Activated naive CD8-positive, alpha-beta T cell treated with anti-CD3 and anti-CD28 coated beads, Interleukin-2, amount 50 U/mL, for 24 hours (primary cell): ENCODE data around the gene GGA1.
A peak's percentile ranks its signal among the peaks of the same experiment; 100 is the strongest.

Source experiments
- ATAC-seq: fragments of 150-1000 bp; cut with Tn5 transposase; one replicate; pipeline ENCODE4 v1.10.0; 2021
- DNase-seq: peaks from one replicate; pipeline ENCODE4 v3.0.0; 2021
- H3K27ac Mint-ChIP-seq: one replicate; pipeline ENCODE4 v1.8.0; 2021; ENCODE audit warnings: mild to moderate bottlenecking, mixed read lengths
- H3K27me3 Mint-ChIP-seq: one replicate; pipeline ENCODE4 v1.8.0; 2021; ENCODE audit warnings: mixed read lengths
- H3K36me3 Mint-ChIP-seq: one replicate; pipeline ENCODE4 v1.8.0; 2021; ENCODE audit warnings: low read depth, mixed read lengths
- H3K4me1 Mint-ChIP-seq: one replicate; pipeline ENCODE4 v1.8.0; 2021; ENCODE audit warnings: mixed read lengths
- H3K4me3 Mint-ChIP-seq: one replicate; pipeline ENCODE4 v1.8.0; 2021; ENCODE audit warnings: mild to moderate bottlenecking, moderate library complexity, mixed read lengths
- H3K9me3 Mint-ChIP-seq: one replicate; pipeline ENCODE4 v1.8.0; 2021; ENCODE audit warnings: mixed read lengths

Gene GGA1

DNA sequence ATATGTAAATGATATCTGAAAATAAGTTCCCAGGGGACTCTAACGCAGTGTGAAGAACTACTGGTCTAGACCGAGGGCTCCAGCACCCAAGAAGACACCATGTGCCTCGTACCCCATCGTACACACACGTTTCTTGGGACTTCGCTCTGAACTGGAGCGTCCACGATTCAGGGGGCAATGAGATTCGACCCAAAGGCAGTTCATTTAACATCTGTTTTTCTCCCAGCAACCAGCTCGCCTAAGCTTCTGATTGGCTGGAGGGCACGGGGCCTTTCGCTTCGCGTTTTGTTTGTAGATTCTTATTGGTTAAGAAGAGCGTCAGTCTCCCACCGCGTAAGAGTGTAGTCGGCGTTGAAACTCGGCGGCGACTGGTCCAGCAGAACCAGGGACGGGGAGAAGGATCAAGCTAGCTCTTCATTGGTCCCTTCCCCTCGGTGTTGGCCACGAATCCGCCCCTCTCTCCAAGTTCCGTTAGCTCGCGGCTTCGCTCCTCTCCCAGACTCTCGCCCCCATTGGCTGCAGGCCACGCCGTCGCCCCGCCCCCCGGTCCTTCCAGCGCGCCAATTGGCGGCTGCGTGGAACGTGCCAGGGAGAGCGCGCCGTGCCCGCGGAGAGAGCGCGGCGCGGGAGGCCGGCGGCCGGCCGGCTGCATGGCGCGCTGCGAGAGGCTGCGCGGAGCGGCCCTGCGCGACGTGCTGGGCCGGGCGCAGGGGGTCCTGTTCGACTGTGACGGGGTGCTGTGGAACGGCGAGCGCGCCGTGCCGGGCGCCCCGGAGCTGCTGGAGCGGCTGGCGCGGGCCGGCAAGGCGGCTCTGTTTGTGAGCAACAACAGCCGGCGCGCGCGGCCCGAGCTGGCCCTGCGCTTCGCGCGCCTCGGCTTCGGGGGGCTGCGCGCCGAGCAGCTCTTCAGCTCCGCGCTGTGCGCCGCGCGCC lies 49.8 kb downstream of the GGA1 start, which contains the start of gene PDXP:
TSS of gene PDXP (plus strand) at position 591 of the 933 bp plus-strand sequence. CDS start at position 651, 60 bp downstream.
- Mint-ChIP-seq H3K27ac (peak within 1 kb of the TSS; percentile 87), H3K36me3 (peaks cover 4% of the 10 kb centered on the region), H3K4me1 (peaks cover 44% of the 10 kb centered on the region), H3K4me3 (peak within 1 kb of the TSS; percentile 88), H3K9me3 (no peaks in the 10 kb centered on the region), H3K27me3 (no peaks in the 10 kb centered on the region)
- ATAC-seq (peak; percentile 98), DNase-seq (peak; percentile 99)

GRCh38 chr22:37659066-37659896 lies 50.6 kb downstream of the GGA1 start:
- ATAC-seq (no peak), DNase-seq (no peak)
- H3K27me3 Mint-ChIP-seq: no peaks in the 10 kb centered on the region
- peak overlapping the region; percentile 56 for H3K27ac Mint-ChIP-seq
- peaks cover 43% of the 10 kb centered on the region for H3K4me1 Mint-ChIP-seq
- peak overlapping the region; percentile 88 for H3K4me3 Mint-ChIP-seq
- no peaks in the 10 kb centered on the region for H3K9me3 Mint-ChIP-seq
- peaks cover 4% of the 10 kb centered on the region for H3K36me3 Mint-ChIP-seq

GRCh38 chr22:37659897-37660708 lies 51.5 kb downstream of the GGA1 start:
- Mint-ChIP-seq H3K4me1 (peaks cover 43% of the 10 kb centered on the region), H3K27me3 (no peaks in the 10 kb centered on the region), H3K36me3 (peaks cover 4% of the 10 kb centered on the region), H3K9me3 (no peaks in the 10 kb centered on the region), H3K27ac (peak overlapping the region; percentile 56), H3K4me3 (peak overlapping the region; percentile 88)
- DNase-seq (no peak), ATAC-seq (no peak)

DNA sequence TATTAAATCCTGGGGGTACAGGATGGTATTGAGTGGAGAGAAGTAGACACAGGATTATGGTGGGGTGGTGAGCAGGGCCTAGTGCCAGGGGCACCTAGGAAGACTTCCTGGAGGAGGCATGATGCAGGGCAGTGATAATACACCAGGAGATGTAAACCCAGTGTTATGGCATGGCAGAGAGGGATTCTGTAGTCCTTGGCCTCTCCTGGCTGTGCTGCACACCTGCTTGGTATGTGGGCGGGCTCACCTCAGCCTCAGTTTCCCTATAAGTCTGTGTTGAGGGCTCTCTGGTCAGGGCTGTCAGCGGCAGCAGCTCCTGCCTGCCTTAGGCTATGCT lies 52.0 kb downstream of the GGA1 start:
- no peak overlapping the region for H3K27ac Mint-ChIP-seq
- no peaks in the 10 kb centered on the region for H3K27me3 Mint-ChIP-seq
- no peaks in the 10 kb centered on the region for H3K9me3 Mint-ChIP-seq
- peaks cover 4% of the 10 kb centered on the region for H3K36me3 Mint-ChIP-seq
- DNase-seq (no peak), ATAC-seq (no peak)
- peaks cover 43% of the 10 kb centered on the region for H3K4me1 Mint-ChIP-seq
- peak overlapping the region; percentile 88 for H3K4me3 Mint-ChIP-seq

DNA sequence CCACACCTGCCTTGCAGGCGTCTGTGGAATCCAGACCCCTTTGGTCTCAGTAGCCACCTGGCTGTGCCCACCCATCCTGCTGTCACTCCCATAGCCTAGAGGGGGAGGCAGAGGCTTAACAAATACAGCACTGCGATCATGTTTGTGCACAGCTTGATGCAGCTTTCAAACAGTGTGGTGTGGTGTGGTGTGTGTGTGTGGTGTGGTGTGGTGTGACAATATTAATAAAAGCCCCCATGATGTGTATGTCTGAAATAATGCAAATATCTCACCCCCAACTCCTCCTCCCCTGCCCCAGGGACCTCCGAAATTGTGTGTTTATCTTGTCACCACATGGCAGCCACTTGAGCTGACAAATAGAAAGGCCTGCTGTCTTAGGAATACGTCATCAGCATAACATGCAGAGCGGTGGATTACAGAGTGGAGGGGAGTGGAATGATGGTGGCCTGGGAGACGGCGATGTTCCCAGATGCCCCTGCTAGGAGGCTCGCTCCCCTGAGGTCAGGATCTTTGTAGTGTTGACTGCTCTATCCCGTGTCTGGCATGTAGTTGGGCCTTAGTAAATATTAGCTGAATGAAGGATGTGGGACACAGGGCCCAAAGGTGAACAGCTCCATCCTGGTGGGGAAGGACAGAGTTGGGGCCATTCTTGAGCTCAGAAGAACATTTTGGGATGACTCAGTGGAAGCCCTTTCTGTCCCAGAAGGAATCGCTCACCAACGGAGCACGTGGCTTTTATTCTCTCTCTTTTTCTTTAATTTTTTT lies 52.7 kb downstream of the GGA1 start:
- peaks cover 8% of the 10 kb centered on the region for H3K36me3 Mint-ChIP-seq
- no peaks in the 10 kb centered on the region for H3K9me3 Mint-ChIP-seq
- peak overlapping the region; percentile 88 for H3K4me3 Mint-ChIP-seq
- H3K27ac Mint-ChIP-seq: peak overlapping the region; percentile 42
- peaks cover 43% of the 10 kb centered on the region for H3K4me1 Mint-ChIP-seq
- ATAC-seq (no peak), DNase-seq (no peak)
- no peaks in the 10 kb centered on the region for H3K27me3 Mint-ChIP-seq

DNA sequence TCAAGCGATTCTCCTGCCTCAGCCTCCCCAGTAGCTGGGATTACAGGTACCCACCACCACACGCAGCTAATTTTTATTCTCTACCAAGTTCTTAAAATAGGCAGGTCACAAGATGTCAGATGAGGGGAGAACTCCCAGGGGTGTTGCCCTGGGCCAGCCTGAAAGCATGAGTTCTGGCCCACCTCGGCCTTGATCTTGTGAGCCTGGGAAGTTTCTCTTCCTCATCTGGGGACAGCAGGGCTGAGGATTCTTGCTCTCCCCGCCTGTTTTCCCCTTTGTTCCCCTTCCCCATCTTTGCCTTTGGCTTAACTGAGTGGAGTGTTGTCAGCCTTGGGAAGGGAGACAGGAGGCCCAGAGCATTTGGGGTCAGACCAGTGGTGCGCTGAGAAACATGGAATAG lies 53.4 kb downstream of the GGA1 start:
- Mint-ChIP-seq H3K4me1 (peaks cover 41% of the 10 kb centered on the region), H3K4me3 (no peak overlapping the region), H3K9me3 (no peaks in the 10 kb centered on the region), H3K27ac (no peak overlapping the region), H3K36me3 (peaks cover 14% of the 10 kb centered on the region), H3K27me3 (no peaks in the 10 kb centered on the region)
- DNase-seq (no peak), ATAC-seq (no peak)

- Mint-ChIP-seq H3K27ac (no peak overlapping the region), H3K36me3 (peaks cover 14% of the 10 kb centered on the region), H3K4me1 (peaks cover 31% of the 10 kb centered on the region), H3K27me3 (no peaks in the 10 kb centered on the region), H3K9me3 (no peaks in the 10 kb centered on the region), H3K4me3 (no peak overlapping the region)
- no peak for ATAC-seq
- no peak for DNase-seq
Observed at GRCh38 chr22:37663521-37664140, 55.0 kb downstream of the GGA1 start.

- Mint-ChIP-seq H3K4me1 (peaks cover 31% of the 10 kb centered on the region), H3K36me3 (peaks cover 14% of the 10 kb centered on the region), H3K27me3 (no peaks in the 10 kb centered on the region), H3K4me3 (no peak overlapping the region), H3K27ac (no peak overlapping the region), H3K9me3 (no peaks in the 10 kb centered on the region)
- DNase-seq: no peak
- ATAC-seq: no peak
Observed at GRCh38 chr22:37664249-37665101, 55.8 kb downstream of the GGA1 start.

- no peak for ATAC-seq
- peaks cover 16% of the 10 kb centered on the region for H3K36me3 Mint-ChIP-seq
Observed at GRCh38 chr22:37665487-37665886, 56.9 kb downstream of the GGA1 start.

DNA sequence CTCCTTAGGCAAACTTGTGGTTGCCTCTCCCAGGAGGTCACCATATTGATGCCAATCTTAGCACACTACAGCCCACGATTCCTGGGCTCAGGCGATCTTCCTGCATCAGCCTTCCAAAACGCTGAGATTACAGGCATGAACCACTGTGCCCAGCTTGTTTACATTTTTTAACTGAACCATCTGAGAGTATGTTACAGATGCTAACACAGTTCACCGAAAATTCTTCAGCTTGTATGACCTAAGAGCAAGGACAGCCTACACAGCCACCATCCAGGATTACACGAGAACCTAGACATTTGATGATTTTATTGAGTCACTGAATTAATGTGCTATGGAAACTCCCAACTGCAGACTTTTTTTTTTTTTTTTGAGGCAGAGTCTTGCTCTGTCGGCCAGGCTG lies 61.0 kb downstream of the GGA1 start:
- Mint-ChIP-seq H3K27ac (no peak overlapping the region), H3K27me3 (no peaks in the 10 kb centered on the region), H3K4me3 (no peak overlapping the region), H3K9me3 (no peaks in the 10 kb centered on the region), H3K4me1 (peaks cover 42% of the 10 kb centered on the region), H3K36me3 (peaks cover 12% of the 10 kb centered on the region)
- peak; percentile 35 for ATAC-seq
- no peak for DNase-seq

More at GRCh38 chr22:37665487-37665886, 56.9 kb downstream of the GGA1 start:
- DNase-seq: no peak
- H3K9me3 Mint-ChIP-seq: no peaks in the 10 kb centered on the region
- no peaks in the 10 kb centered on the region for H3K27me3 Mint-ChIP-seq
- no peak overlapping the region for H3K4me3 Mint-ChIP-seq
- no peak overlapping the region for H3K27ac Mint-ChIP-seq
- peaks cover 24% of the 10 kb centered on the region for H3K4me1 Mint-ChIP-seq

DNA sequence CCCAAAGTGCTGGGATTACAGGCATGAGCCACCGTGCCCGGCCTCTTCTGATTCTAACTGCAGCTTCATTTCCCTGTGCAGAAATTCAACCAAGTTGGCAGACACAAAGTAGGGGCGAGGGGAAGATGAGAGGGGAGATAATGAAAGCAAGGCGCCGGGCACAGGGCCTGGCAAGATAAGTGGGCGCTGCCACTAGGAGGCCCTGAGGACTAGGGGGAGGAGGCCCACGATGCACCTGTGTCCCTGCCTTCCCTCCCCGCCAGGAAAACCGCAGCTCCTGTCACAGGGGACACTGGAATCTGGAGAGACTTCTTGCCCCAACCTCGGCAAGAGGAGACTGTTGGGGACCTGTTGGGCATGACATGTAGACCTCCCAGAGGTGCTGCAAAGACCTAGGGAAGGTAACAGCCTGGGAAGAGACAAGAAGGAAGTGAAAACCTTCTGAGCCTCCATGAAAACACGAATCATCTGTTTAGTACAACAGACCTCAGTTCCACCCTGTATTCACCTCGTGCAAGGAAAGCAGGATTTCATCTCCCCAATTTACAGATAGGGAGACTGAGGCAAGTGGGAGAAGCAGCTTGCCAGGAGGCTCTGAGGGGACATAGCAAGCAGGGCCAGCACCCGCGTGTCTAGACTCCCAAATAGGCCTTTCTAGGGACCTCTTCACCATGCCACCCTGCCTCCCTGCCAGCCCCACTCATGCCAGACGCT lies 63.7 kb downstream of the GGA1 start:
- H3K4me1 Mint-ChIP-seq: peaks cover 63% of the 10 kb centered on the region
- peak overlapping the region; percentile 42 for H3K27ac Mint-ChIP-seq
- H3K4me3 Mint-ChIP-seq: no peak overlapping the region
- no peaks in the 10 kb centered on the region for H3K27me3 Mint-ChIP-seq
- DNase-seq: no peak
- ATAC-seq: no peak
- H3K9me3 Mint-ChIP-seq: no peaks in the 10 kb centered on the region
- H3K36me3 Mint-ChIP-seq: peaks cover 5% of the 10 kb centered on the region

- H3K27ac Mint-ChIP-seq: peak overlapping the region; percentile 79
- no peaks in the 10 kb centered on the region for H3K9me3 Mint-ChIP-seq
- no peaks in the 10 kb centered on the region for H3K27me3 Mint-ChIP-seq
- DNase-seq: peak; percentile 61
- peaks cover 69% of the 10 kb centered on the region for H3K4me1 Mint-ChIP-seq
- no peak overlapping the region for H3K4me3 Mint-ChIP-seq
- H3K36me3 Mint-ChIP-seq: peaks cover 6% of the 10 kb centered on the region
- ATAC-seq: peak; percentile 2
Observed at GRCh38 chr22:37672920-37673455, 64.4 kb downstream of the GGA1 start.
